ENCODE data around the gene FPR2.
"Not testable (repeated sequence)": the region's sequence is repeated elsewhere in the genome, so short reads cannot be mapped to it uniquely, and the experiment has no call there.

The FPR2 gene

GRCh38 chr19:51740356-51740755, 20.6 kb upstream of the FPR2 start:
- no peak for DNase-seq

GRCh38 chr19:51742789-51743188, 18.2 kb upstream of the FPR2 start:
- no peak for DNase-seq

GRCh38 chr19:51743405-51743804, 17.6 kb upstream of the FPR2 start:
- no peak for DNase-seq

GRCh38 chr19:51746731-51747130, 14.2 kb upstream of the FPR2 start:
- no peak for DNase-seq

- no peak for DNase-seq
Measured at GRCh38 chr19:51749979-51750378, 11.0 kb upstream of the FPR2 start.

- no peak for DNase-seq
Measured at GRCh38 chr19:51750400-51751094, 10.4 kb upstream of the FPR2 start.

- no peak for DNase-seq
Measured at GRCh38 chr19:51751655-51752054, 9.3 kb upstream of the FPR2 start, which contains the start of gene FPR1. TSS of gene FPR1 (minus strand) at chr19:51751878. CDS start at chr19:51746994, 4,884 bp downstream.

GRCh38 chr19:51754109-51754508, 6.9 kb upstream of the FPR2 start:
- no peak for DNase-seq

GRCh38 chr19:51754770-51755169, 6.2 kb upstream of the FPR2 start:
- DNase-seq = no peak

- no peak for DNase-seq
Measured at GRCh38 chr19:51755571-51755970, 5.4 kb upstream of the FPR2 start.

- DNase-seq = no peak
Measured at GRCh38 chr19:51761696-51762095, 716 bp downstream of the FPR2 start.

- no peak for DNase-seq
Measured at GRCh38 chr19:51765086-51765485, 4.1 kb downstream of the FPR2 start.

GRCh38 chr19:51766461-51766860, 5.5 kb downstream of the FPR2 start:
- no peak for DNase-seq

- no peak for DNase-seq
Measured at GRCh38 chr19:51771376-51772130, 10.6 kb downstream of the FPR2 start.

- no peak for DNase-seq
Measured at GRCh38 chr19:51772977-51773376, 12.0 kb downstream of the FPR2 start.

- DNase-seq = not testable (repeated sequence)
Measured at GRCh38 chr19:51776561-51776960, 15.6 kb downstream of the FPR2 start.

GRCh38 chr19:51777570-51778462, 16.8 kb downstream of the FPR2 start:
- DNase-seq = peak; percentile 46

GRCh38 chr19:51779181-51779580, 18.2 kb downstream of the FPR2 start:
- no peak for DNase-seq

GRCh38 chr19:51779703-51780102, 18.7 kb downstream of the FPR2 start:
- DNase-seq = no peak

- no peak for DNase-seq
Measured at GRCh38 chr19:51780270-51780669, 19.3 kb downstream of the FPR2 start.

GRCh38 chr19:51781999-51782398, 21.0 kb downstream of the FPR2 start:
- DNase-seq = no peak

- DNase-seq = no peak
Measured at GRCh38 chr19:51783372-51783771, 22.4 kb downstream of the FPR2 start.

- no peak for DNase-seq
Measured at GRCh38 chr19:51784109-51784785, 23.3 kb downstream of the FPR2 start.
